GM18526 (cell line): Measurements from ENCODE around the gene ANXA6.

Experiments used
- POLR2A ChIP-seq: IDR thresholded peaks from 3 replicates; pipeline ENCODE4 v1.6.1; 2011; ENCODE audit not compliant: insufficient read length; ENCODE audit errors: extremely low read depth

The ANXA6 gene

GRCh38 chr5:151157426-151158286 is at the start of gene ANXA6:
ANXA6 (minus strand) TSS chr5:151157779; CDS start chr5:151147901, 9,878 bp downstream.
- TF ChIP-seq POLR2A, result peak; percentile 72

- TF ChIP-seq POLR2A, result no peak
These were observed 47.8 kb upstream of the ANXA6 start for GRCh38 chr5:151205411-151205810.

GRCh38 chr5:151204051-151204450 is 46.5 kb upstream of the ANXA6 start:
- TF ChIP-seq POLR2A, result no peak

GRCh38 chr5:151202381-151203139 is 45.0 kb upstream of the ANXA6 start:
- no peak for TF ChIP-seq POLR2A

- no peak for TF ChIP-seq POLR2A
These were observed 43.5 kb upstream of the ANXA6 start for GRCh38 chr5:151200913-151201595.

- TF ChIP-seq POLR2A, result no peak
These were observed 42.1 kb upstream of the ANXA6 start for GRCh38 chr5:151199581-151200185.

- TF ChIP-seq POLR2A, result no peak
These were observed 41.3 kb upstream of the ANXA6 start for GRCh38 chr5:151198861-151199260.

- no peak for TF ChIP-seq POLR2A
These were observed 39.1 kb upstream of the ANXA6 start for GRCh38 chr5:151196556-151197290.

GRCh38 chr5:151195622-151196021 is 38.0 kb upstream of the ANXA6 start:
- no peak for TF ChIP-seq POLR2A

- TF ChIP-seq POLR2A, result no peak
These were observed 35.0 kb upstream of the ANXA6 start for GRCh38 chr5:151192626-151193025.

- no peak for TF ChIP-seq POLR2A
These were observed 34.1 kb upstream of the ANXA6 start for GRCh38 chr5:151191661-151192060.

GRCh38 chr5:151189151-151189550 is 31.6 kb upstream of the ANXA6 start:
- no peak for TF ChIP-seq POLR2A

- no peak for TF ChIP-seq POLR2A
These were observed 29.0 kb upstream of the ANXA6 start for GRCh38 chr5:151186538-151186937.

GRCh38 chr5:151186052-151186451 is 28.5 kb upstream of the ANXA6 start:
- TF ChIP-seq POLR2A, result no peak
